Neural progenitor cell (in vitro differentiated cells): Measurements from ENCODE around the gene MIDN. TPM values are rescaled to one million over a fixed set of nuclear protein-coding genes. Genes with fewer than 3 reads are reported as not detected.

Experiments used
- DNase-seq: peaks from one replicate; pipeline ENCODE4 v3.0.0-alpha.2; 2016; ENCODE audit warnings: low spot score
- H2AFZ ChIP-seq: fragments of 200-600 bp; sonication (generic); replicated peaks from 2 replicates; pipeline ENCODE4 v1.6.1; 2016; ENCODE audit warnings: antibody characterized with exemption
- H3F3A ChIP-seq: fragments of 200-600 bp; sonication (generic); 2 replicates; pipeline ENCODE4 v1.6.1; 2016; ENCODE audit warnings: antibody characterized with exemption, low read depth
- H3K27ac ChIP-seq: fragments of 200-600 bp; sonication (generic); 2 replicates; pipeline ENCODE4 v1.5.1; 2016; ENCODE audit warnings: mild to moderate bottlenecking
- H3K27me3 ChIP-seq: fragments of 200-600 bp; sonication (generic); 2 replicates; pipeline ENCODE4 v1.6.1; 2016; ENCODE audit warnings: mild to moderate bottlenecking, moderate library complexity
- H3K36me3 ChIP-seq: fragments of 200-600 bp; sonication (generic); 2 replicates; pipeline ENCODE4 v1.5.1; 2016
- H3K4me1 ChIP-seq: fragments of 200-600 bp; sonication (generic); 2 replicates; pipeline ENCODE4 v1.6.1; 2016; ENCODE audit warnings: mixed run types
- H3K4me2 ChIP-seq: fragments of 200-600 bp; sonication (generic); 2 replicates; pipeline ENCODE4 v1.6.1; 2016
- H3K4me3 ChIP-seq: fragments of 200-600 bp; sonication (generic); 2 replicates; pipeline ENCODE4 v1.5.1; 2016
- H3K79me2 ChIP-seq: fragments of 200-600 bp; sonication (generic); 2 replicates; pipeline ENCODE4 v1.6.1; 2016; ENCODE audit warnings: low read depth
- H3K9ac ChIP-seq: fragments of 200-600 bp; sonication (generic); 2 replicates; pipeline ENCODE4 v1.6.1; 2016
- H3K9me3 ChIP-seq: fragments of 200-600 bp; sonication (generic); 2 replicates; pipeline ENCODE4 v1.5.1; 2016; ENCODE audit warnings: low read depth
- H4K20me1 ChIP-seq: fragments of 200-600 bp; sonication (generic); 2 replicates; pipeline ENCODE4 v1.6.1; 2016; ENCODE audit warnings: low read depth
- H3K27ac Mint-ChIP-seq: 3 replicates; pipeline ENCODE4 v1.8.0; 2021; ENCODE audit warnings: mixed read lengths
- H3K27me3 Mint-ChIP-seq: 2 replicates; pipeline ENCODE4 v1.8.0; 2022; ENCODE audit warnings: low read depth, mild to moderate bottlenecking, inconsistent platforms, moderate library complexity, mixed read lengths; ENCODE audit not compliant: insufficient read depth
- H3K36me3 Mint-ChIP-seq: 3 replicates; pipeline ENCODE4 v1.8.0; 2021; ENCODE audit warnings: mixed read lengths
- H3K4me1 Mint-ChIP-seq: 3 replicates; pipeline ENCODE4 v1.8.0; 2021; ENCODE audit warnings: mixed read lengths
- H3K4me3 Mint-ChIP-seq: 3 replicates; pipeline ENCODE4 v1.8.0; 2021; ENCODE audit warnings: mild to moderate bottlenecking, moderate library complexity, mixed read lengths
- H3K9me3 Mint-ChIP-seq: 3 replicates; pipeline ENCODE4 v1.8.0; 2020; ENCODE audit warnings: mixed read lengths
- EZH2 ChIP-seq: fragments of 200-600 bp; sonication (generic); IDR thresholded peaks from 2 replicates; pipeline ENCODE4 v1.6.1; 2017; ENCODE audit warnings: antibody characterized with exemption, mild to moderate bottlenecking, moderate library complexity
- EZH2phosphoT487 ChIP-seq: fragments of 200-600 bp; sonication (generic); IDR thresholded peaks from 2 replicates; pipeline ENCODE4 v1.6.1; 2017; ENCODE audit warnings: antibody characterized with exemption
- total RNA-seq: library from RNA; depleted of rRNA; stranded (reverse); fragments of >200 nt; gene quantifications from 2 replicates; pipeline ENCODE4 v1.2.3, GENCODE V29; 2015; ENCODE audit warnings: low replicate concordance
- TF ChIP-seq, protein P1 (sequence below): fragments of 200-600 bp; sonication (generic); IDR thresholded peaks from 2 replicates; pipeline ENCODE4 v1.5.1; 2017; ENCODE audit warnings: antibody characterized with exemption, mild to moderate bottlenecking

MIDN gene
- total RNA-seq, 1 donor from 2014 or later = 16.1 TPM

DNA sequence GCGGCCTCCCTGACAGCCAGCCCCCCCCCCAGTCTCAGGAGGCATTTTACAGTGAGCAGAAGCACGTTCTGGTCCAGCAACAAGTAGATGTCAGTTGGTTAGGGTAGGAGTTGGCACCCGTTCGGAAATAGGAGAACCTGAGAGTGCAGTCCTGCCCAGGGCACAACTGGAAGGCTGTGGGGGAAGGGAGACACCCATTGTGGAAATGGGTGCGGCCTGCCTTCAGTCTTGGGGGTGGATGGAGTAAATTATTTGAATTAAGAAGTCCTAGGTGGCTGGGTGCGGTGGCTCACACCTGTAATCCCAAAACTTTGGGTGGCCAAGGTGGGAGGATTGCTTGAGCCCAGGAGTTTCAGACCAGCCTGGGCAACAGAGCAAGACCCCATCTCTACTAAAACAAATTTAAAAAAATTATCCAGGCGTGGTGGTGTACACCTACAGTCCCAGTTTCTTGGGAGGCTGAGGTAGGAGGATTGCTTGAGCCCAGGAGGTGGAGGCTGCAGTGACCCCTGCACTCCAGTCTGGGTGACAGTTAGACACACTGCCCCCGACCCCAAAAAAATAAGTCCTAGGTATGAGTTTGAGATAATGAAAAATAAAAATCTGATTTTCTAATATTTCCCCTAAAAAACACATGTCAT is 21.9 kb downstream of the MIDN start:
- peaks cover 27% of the 10 kb centered on the region for H3K36me3 Mint-ChIP-seq

DNA sequence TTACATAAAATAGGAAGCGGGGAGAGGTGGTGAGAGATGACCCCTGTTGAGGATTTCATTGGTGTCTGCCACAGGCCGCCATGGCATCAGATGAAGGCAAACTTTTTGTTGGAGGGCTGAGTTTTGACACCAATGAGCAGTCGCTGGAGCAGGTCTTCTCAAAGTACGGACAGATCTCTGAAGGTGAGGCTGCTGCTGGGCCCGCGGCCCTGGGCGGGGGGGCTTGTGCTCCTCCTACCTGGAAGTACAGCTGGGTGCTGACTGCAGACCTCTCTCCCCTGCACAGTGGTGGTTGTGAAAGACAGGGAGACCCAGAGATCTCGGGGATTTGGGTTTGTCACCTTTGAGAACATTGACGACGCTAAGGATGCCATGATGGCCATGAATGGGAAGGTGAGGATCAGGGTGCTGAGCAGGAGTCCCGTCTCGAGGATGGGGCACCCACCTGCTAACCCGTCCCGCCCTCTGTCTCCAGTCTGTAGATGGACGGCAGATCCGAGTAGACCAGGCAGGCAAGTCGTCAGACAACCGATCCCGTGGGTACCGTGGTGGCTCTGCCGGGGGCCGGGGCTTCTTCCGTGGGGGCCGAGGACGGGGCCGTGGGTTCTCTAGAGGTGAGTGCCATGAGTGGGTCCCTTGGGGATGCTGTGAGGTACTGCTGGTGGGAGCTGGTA is 22.6 kb downstream of the MIDN start:
- H3K79me2 ChIP-seq = peaks cover 47% of the 10 kb centered on the region
- no peaks in the 10 kb centered on the region for H3K9me3 ChIP-seq
- TF ChIP-seq EZH2phosphoT487 (no peak), EZH2 (no peak)
- TF ChIP-seq, protein P1, sequence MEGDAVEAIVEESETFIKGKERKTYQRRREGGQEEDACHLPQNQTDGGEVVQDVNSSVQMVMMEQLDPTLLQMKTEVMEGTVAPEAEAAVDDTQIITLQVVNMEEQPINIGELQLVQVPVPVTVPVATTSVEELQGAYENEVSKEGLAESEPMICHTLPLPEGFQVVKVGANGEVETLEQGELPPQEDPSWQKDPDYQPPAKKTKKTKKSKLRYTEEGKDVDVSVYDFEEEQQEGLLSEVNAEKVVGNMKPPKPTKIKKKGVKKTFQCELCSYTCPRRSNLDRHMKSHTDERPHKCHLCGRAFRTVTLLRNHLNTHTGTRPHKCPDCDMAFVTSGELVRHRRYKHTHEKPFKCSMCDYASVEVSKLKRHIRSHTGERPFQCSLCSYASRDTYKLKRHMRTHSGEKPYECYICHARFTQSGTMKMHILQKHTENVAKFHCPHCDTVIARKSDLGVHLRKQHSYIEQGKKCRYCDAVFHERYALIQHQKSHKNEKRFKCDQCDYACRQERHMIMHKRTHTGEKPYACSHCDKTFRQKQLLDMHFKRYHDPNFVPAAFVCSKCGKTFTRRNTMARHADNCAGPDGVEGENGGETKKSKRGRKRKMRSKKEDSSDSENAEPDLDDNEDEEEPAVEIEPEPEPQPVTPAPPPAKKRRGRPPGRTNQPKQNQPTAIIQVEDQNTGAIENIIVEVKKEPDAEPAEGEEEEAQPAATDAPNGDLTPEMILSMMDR = no peak
- H2AFZ ChIP-seq = no peak overlapping the region
- H3F3A ChIP-seq = peaks cover 82% of the 10 kb centered on the region
- peak overlapping the region; percentile 13 for H3K27ac ChIP-seq
- peaks cover 54% of the 10 kb centered on the region for H3K4me1 ChIP-seq
- Mint-ChIP-seq H3K4me3 (peak overlapping the region; percentile 90), H3K27ac (no peak overlapping the region), H3K27me3 (peaks cover 30% of the 10 kb centered on the region), H3K4me1 (peaks cover 59% of the 10 kb centered on the region), H3K36me3 (peaks cover 27% of the 10 kb centered on the region), H3K9me3 (no peaks in the 10 kb centered on the region)
- H3K27me3 ChIP-seq = peaks cover 14% of the 10 kb centered on the region
- peak overlapping the region; percentile 99 for H3K4me2 ChIP-seq
- H3K9ac ChIP-seq = no peak overlapping the region
- DNase-seq = no peak
- H3K36me3 ChIP-seq = peaks cover 5% of the 10 kb centered on the region
- H4K20me1 ChIP-seq = peaks cover 60% of the 10 kb centered on the region
- H3K4me3 ChIP-seq = peak overlapping the region; percentile 74

More for the DNA sequence above, 21.9 kb downstream of the MIDN start:
- Histone ChIP-seq H3K27me3 (peaks cover 14% of the 10 kb centered on the region), H4K20me1 (peaks cover 59% of the 10 kb centered on the region), H3K79me2 (peaks cover 47% of the 10 kb centered on the region), H3K4me2 (peak overlapping the region; percentile 99), H2AFZ (no peak overlapping the region), H3K9ac (peak overlapping the region; percentile 77), H3F3A (peaks cover 85% of the 10 kb centered on the region), H3K4me3 (peak overlapping the region; percentile 74), H3K36me3 (peaks cover 5% of the 10 kb centered on the region), H3K9me3 (no peaks in the 10 kb centered on the region), H3K27ac (no peak overlapping the region), H3K4me1 (peaks cover 59% of the 10 kb centered on the region)
- Mint-ChIP-seq H3K4me3 (peak overlapping the region; percentile 90), H3K27ac (peak overlapping the region; percentile 37), H3K4me1 (peaks cover 64% of the 10 kb centered on the region), H3K27me3 (peaks cover 30% of the 10 kb centered on the region), H3K9me3 (no peaks in the 10 kb centered on the region)
- TF ChIP-seq EZH2phosphoT487 = no peak
- TF ChIP-seq, protein P1 = no peak
- no peak for TF ChIP-seq EZH2
- no peak for DNase-seq

DNA sequence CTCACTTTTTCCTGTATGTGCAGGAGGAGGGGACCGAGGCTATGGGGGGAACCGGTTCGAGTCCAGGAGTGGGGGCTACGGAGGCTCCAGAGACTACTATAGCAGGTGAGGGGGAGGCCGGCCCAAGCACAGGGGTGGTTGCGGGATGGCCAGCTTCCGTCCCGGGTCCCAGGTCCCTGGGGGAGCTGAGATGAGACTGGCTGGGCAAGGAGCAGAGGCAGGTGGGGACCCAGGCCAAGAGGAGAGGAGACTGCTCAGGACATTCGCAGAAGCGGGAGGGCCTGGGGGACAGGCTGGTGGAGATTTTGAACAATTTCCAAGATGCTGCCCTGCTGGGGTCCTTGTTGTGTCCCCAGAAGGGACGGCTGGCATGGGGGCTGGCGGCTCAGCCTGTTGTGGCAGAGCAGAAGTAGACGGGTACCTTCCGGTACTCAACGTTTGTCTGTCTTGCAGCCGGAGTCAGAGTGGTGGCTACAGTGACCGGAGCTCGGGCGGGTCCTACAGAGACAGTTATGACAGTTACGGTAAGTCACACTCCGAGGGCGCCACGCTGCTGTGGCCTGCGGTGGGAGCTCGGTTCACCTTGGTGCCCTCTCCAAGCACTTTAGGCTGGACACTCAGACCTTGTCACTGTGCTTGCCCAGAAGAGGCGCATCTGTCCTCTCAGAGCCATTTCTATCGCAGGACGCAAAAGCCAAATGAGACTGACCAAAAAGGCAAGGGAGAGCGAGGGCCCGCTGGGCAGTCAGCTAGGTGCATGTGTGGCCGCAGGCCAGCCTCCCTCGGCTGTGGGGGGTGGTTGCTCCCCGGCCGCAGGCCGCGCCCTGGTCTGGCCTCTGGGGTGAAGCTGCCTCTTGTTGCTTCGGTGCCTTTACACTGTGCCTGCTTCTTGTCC is 23.4 kb downstream of the MIDN start:
- Histone ChIP-seq H3K27me3 (peaks cover 14% of the 10 kb centered on the region), H3K9ac (no peak overlapping the region), H4K20me1 (peaks cover 66% of the 10 kb centered on the region), H3K27ac (peak overlapping the region; percentile 13), H3K9me3 (no peaks in the 10 kb centered on the region), H2AFZ (no peak overlapping the region), H3K79me2 (peaks cover 55% of the 10 kb centered on the region), H3K36me3 (peaks cover 5% of the 10 kb centered on the region), H3K4me1 (peaks cover 59% of the 10 kb centered on the region), H3K4me2 (peak overlapping the region; percentile 99), H3F3A (peaks cover 82% of the 10 kb centered on the region), H3K4me3 (no peak overlapping the region)
- DNase-seq = no peak
- no peak overlapping the region for H3K27ac Mint-ChIP-seq
- TF ChIP-seq EZH2phosphoT487 (no peak), EZH2 (no peak)
- TF ChIP-seq, protein P1 = no peak
- peaks cover 30% of the 10 kb centered on the region for H3K27me3 Mint-ChIP-seq
- no peaks in the 10 kb centered on the region for H3K9me3 Mint-ChIP-seq
- H3K36me3 Mint-ChIP-seq = peaks cover 28% of the 10 kb centered on the region
- peak overlapping the region; percentile 90 for H3K4me3 Mint-ChIP-seq
- peaks cover 62% of the 10 kb centered on the region for H3K4me1 Mint-ChIP-seq
